Activated naive CD8-positive, alpha-beta T cell treated with anti-CD3 and anti-CD28 coated beads for 36 hours (primary cell): ENCODE measurements around the gene ATP2A3. TPM values are rescaled to one million over a fixed set of nuclear protein-coding genes. Genes with fewer than 3 reads are reported as not detected.
A peak's percentile ranks its signal among the peaks of the same experiment; 100 is the strongest.

Source experiments
- DNase-seq: peaks from one replicate; pipeline ENCODE4 v3.0.0; 2021
- H3K27ac Mint-ChIP-seq: one replicate; pipeline ENCODE4 v1.8.0; 2022; ENCODE audit warnings: mild to moderate bottlenecking, moderate library complexity, mixed read lengths
- H3K27me3 Mint-ChIP-seq: one replicate; pipeline ENCODE4 v1.8.0; 2022; ENCODE audit warnings: mild to moderate bottlenecking, mixed read lengths
- H3K36me3 Mint-ChIP-seq: one replicate; pipeline ENCODE4 v1.8.0; 2021; ENCODE audit warnings: mild to moderate bottlenecking, mixed read lengths
- H3K4me1 Mint-ChIP-seq: one replicate; pipeline ENCODE4 v1.8.0; 2021; ENCODE audit warnings: mixed read lengths
- H3K4me3 Mint-ChIP-seq: one replicate; pipeline ENCODE4 v1.8.0; 2022; ENCODE audit warnings: mild to moderate bottlenecking, moderate library complexity, mixed read lengths
- H3K9me3 Mint-ChIP-seq: one replicate; pipeline ENCODE4 v1.8.0; 2022; ENCODE audit warnings: mixed read lengths
- total RNA-seq, 2 experiments: library from RNA; stranded (reverse); gene quantifications; one replicate each; pipeline ENCODE4 v1.2.3, GENCODE V29; 2021

ATP2A3 gene
- total RNA-seq, 2 experiments from 2014 or later: 85.7 to 89.9 TPM

- peaks cover 7% of the 10 kb centered on the region for H3K27me3 Mint-ChIP-seq
- peaks cover 16% of the 10 kb centered on the region for H3K4me1 Mint-ChIP-seq
- no peak overlapping the region for H3K4me3 Mint-ChIP-seq
- no peak for DNase-seq
- no peak overlapping the region for H3K27ac Mint-ChIP-seq
- no peaks in the 10 kb centered on the region for H3K36me3 Mint-ChIP-seq
- peaks cover 7% of the 10 kb centered on the region for H3K9me3 Mint-ChIP-seq
Observed at GRCh38 chr17:3970668-3971067, 6.4 kb upstream of the ATP2A3 start.

- Mint-ChIP-seq H3K27me3 (peaks cover 7% of the 10 kb centered on the region), H3K36me3 (no peaks in the 10 kb centered on the region), H3K27ac (no peak overlapping the region), H3K9me3 (peaks cover 5% of the 10 kb centered on the region), H3K4me3 (no peak overlapping the region), H3K4me1 (peaks cover 20% of the 10 kb centered on the region)
- DNase-seq: no peak
Observed at GRCh38 chr17:3969963-3970362, 5.7 kb upstream of the ATP2A3 start.

GRCh38 chr17:3968886-3969524 is 4.8 kb upstream of the ATP2A3 start:
- DNase-seq: no peak
- no peaks in the 10 kb centered on the region for H3K9me3 Mint-ChIP-seq
- peaks cover 20% of the 10 kb centered on the region for H3K4me1 Mint-ChIP-seq
- H3K4me3 Mint-ChIP-seq: no peak overlapping the region
- H3K36me3 Mint-ChIP-seq: no peaks in the 10 kb centered on the region
- no peak overlapping the region for H3K27ac Mint-ChIP-seq
- peaks cover 7% of the 10 kb centered on the region for H3K27me3 Mint-ChIP-seq

GRCh38 chr17:3968015-3968414 is 3.8 kb upstream of the ATP2A3 start:
- H3K9me3 Mint-ChIP-seq: no peaks in the 10 kb centered on the region
- no peak overlapping the region for H3K4me3 Mint-ChIP-seq
- H3K4me1 Mint-ChIP-seq: peaks cover 21% of the 10 kb centered on the region
- peaks cover 7% of the 10 kb centered on the region for H3K27me3 Mint-ChIP-seq
- no peaks in the 10 kb centered on the region for H3K36me3 Mint-ChIP-seq
- H3K27ac Mint-ChIP-seq: no peak overlapping the region
- no peak for DNase-seq

- Mint-ChIP-seq H3K4me3 (no peak overlapping the region), H3K27me3 (no peaks in the 10 kb centered on the region), H3K27ac (no peak overlapping the region), H3K9me3 (no peaks in the 10 kb centered on the region), H3K4me1 (peaks cover 21% of the 10 kb centered on the region), H3K36me3 (peaks cover 3% of the 10 kb centered on the region)
- no peak for DNase-seq
Observed at GRCh38 chr17:3966720-3967363, 2.6 kb upstream of the ATP2A3 start.

GRCh38 chr17:3965118-3965800 is 1.0 kb upstream of the ATP2A3 start:
- DNase-seq: peak; percentile 69
- Mint-ChIP-seq H3K36me3 (peaks cover 7% of the 10 kb centered on the region), H3K4me3 (peak overlapping the region; percentile 84), H3K4me1 (peaks cover 36% of the 10 kb centered on the region), H3K9me3 (no peaks in the 10 kb centered on the region), H3K27me3 (no peaks in the 10 kb centered on the region), H3K27ac (peak overlapping the region; percentile 83)

- Mint-ChIP-seq H3K27me3 (no peaks in the 10 kb centered on the region), H3K4me1 (peaks cover 45% of the 10 kb centered on the region), H3K9me3 (no peaks in the 10 kb centered on the region), H3K27ac (peak overlapping the region; percentile 62), H3K36me3 (peaks cover 7% of the 10 kb centered on the region), H3K4me3 (peak overlapping the region; percentile 85)
- DNase-seq: peak; percentile 69
Observed at GRCh38 chr17:3963237-3964201, 718 bp downstream of the ATP2A3 start.

GRCh38 chr17:3962965-3963236 is 1.3 kb downstream of the ATP2A3 start:
- Mint-ChIP-seq H3K9me3 (no peaks in the 10 kb centered on the region), H3K4me3 (peak overlapping the region; percentile 85), H3K36me3 (peaks cover 7% of the 10 kb centered on the region), H3K4me1 (peaks cover 47% of the 10 kb centered on the region), H3K27ac (peak overlapping the region; percentile 62), H3K27me3 (no peaks in the 10 kb centered on the region)
- no peak for DNase-seq

- Mint-ChIP-seq H3K4me1 (peaks cover 52% of the 10 kb centered on the region), H3K27me3 (no peaks in the 10 kb centered on the region), H3K27ac (peak overlapping the region; percentile 62), H3K4me3 (peak overlapping the region; percentile 85), H3K36me3 (peaks cover 7% of the 10 kb centered on the region), H3K9me3 (no peaks in the 10 kb centered on the region)
- no peak for DNase-seq
Observed at GRCh38 chr17:3962217-3962964, 1.8 kb downstream of the ATP2A3 start.

- DNase-seq: peak; percentile 26
- H3K27ac Mint-ChIP-seq: peak overlapping the region; percentile 63
- peaks cover 60% of the 10 kb centered on the region for H3K4me1 Mint-ChIP-seq
- H3K9me3 Mint-ChIP-seq: no peaks in the 10 kb centered on the region
- H3K27me3 Mint-ChIP-seq: no peaks in the 10 kb centered on the region
- peak overlapping the region; percentile 85 for H3K4me3 Mint-ChIP-seq
- peaks cover 7% of the 10 kb centered on the region for H3K36me3 Mint-ChIP-seq
Observed at GRCh38 chr17:3961564-3962047, 2.6 kb downstream of the ATP2A3 start.

GRCh38 chr17:3960764-3961163 is 3.5 kb downstream of the ATP2A3 start:
- Mint-ChIP-seq H3K27ac (peak overlapping the region; percentile 2), H3K27me3 (no peaks in the 10 kb centered on the region), H3K4me1 (peaks cover 64% of the 10 kb centered on the region), H3K9me3 (no peaks in the 10 kb centered on the region), H3K36me3 (peaks cover 7% of the 10 kb centered on the region), H3K4me3 (no peak overlapping the region)
- DNase-seq: no peak

GRCh38 chr17:3959921-3960601 is 4.2 kb downstream of the ATP2A3 start:
- Mint-ChIP-seq H3K4me1 (peaks cover 60% of the 10 kb centered on the region), H3K36me3 (peaks cover 7% of the 10 kb centered on the region), H3K4me3 (no peak overlapping the region), H3K9me3 (no peaks in the 10 kb centered on the region), H3K27me3 (no peaks in the 10 kb centered on the region), H3K27ac (no peak overlapping the region)
- no peak for DNase-seq

GRCh38 chr17:3959295-3959899 is 4.8 kb downstream of the ATP2A3 start:
- H3K36me3 Mint-ChIP-seq: peaks cover 7% of the 10 kb centered on the region
- DNase-seq: no peak
- no peaks in the 10 kb centered on the region for H3K27me3 Mint-ChIP-seq
- H3K4me3 Mint-ChIP-seq: no peak overlapping the region
- H3K4me1 Mint-ChIP-seq: peaks cover 60% of the 10 kb centered on the region
- peak overlapping the region; percentile 47 for H3K27ac Mint-ChIP-seq
- no peaks in the 10 kb centered on the region for H3K9me3 Mint-ChIP-seq
